Measurements from ENCODE around the gene FLNC. TPM values are rescaled to one million over a fixed set of nuclear protein-coding genes. Genes with fewer than 3 reads are reported as not detected.

The FLNC gene
- total RNA-seq, 3 donors from 2014 or later, result 6.9 to 267 (median 15.0) TPM

DNA sequence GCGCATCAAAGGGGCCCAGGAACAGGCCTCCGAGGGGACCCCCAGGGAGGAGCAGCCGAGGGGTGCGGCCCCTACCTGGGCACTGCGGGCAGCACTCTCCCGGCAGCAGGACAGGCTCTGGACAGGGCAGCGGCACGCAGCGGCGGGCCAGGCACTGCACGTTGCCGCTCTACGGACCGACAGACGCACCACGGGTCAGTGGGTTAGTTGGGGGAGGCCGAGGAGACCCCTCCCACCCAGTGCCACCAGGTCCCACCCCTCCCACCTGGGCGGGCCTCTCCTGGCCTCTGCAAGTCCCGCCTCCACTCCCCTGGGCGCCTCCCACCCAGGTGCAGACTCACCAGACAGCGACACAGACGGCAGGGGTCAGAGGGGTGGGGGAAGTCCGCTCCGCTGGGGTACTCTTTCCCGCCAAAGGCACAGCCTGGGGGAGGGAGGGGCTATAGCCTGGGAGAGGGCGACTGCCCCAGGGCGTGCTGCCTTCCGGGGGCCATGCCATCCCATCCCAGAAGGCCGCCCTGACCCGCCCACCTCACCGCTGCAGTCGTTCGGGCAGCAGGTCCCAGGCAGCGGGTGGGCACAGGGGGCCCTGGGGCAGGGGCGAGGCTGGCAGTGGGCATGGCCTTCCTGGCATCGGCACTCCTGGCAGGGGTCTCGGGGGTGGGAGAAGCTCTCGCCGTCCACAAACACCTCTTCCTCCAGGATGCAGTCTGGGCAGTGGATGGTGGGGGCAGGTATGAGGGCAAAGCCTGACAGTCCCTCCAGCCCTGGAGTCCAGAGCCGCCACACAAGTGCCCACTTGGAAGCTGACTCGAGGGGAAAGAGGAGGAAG is 61.1 kb downstream of the FLNC start:
- Histone ChIP-seq H3K36me3 (ENCODE audit: low read depth) (no peaks in the 10 kb centered on the region), H3K9me3 (no peaks in the 10 kb centered on the region), H3K4me1 (ENCODE audit: low read depth) (no peaks in the 10 kb centered on the region), H3K4me3 (no peak overlapping the region)
- ATAC-seq (peak; percentile 43), DNase-seq (peak in 1 of 3 donors; percentile 58)
- TF ChIP-seq, protein P1, sequence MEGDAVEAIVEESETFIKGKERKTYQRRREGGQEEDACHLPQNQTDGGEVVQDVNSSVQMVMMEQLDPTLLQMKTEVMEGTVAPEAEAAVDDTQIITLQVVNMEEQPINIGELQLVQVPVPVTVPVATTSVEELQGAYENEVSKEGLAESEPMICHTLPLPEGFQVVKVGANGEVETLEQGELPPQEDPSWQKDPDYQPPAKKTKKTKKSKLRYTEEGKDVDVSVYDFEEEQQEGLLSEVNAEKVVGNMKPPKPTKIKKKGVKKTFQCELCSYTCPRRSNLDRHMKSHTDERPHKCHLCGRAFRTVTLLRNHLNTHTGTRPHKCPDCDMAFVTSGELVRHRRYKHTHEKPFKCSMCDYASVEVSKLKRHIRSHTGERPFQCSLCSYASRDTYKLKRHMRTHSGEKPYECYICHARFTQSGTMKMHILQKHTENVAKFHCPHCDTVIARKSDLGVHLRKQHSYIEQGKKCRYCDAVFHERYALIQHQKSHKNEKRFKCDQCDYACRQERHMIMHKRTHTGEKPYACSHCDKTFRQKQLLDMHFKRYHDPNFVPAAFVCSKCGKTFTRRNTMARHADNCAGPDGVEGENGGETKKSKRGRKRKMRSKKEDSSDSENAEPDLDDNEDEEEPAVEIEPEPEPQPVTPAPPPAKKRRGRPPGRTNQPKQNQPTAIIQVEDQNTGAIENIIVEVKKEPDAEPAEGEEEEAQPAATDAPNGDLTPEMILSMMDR (IDR thresholded peaks at IDR 0.05), result no peak
- intact Hi-C loops (cut with DNase I, micrococcal nuclease), result no loop called here

DNA sequence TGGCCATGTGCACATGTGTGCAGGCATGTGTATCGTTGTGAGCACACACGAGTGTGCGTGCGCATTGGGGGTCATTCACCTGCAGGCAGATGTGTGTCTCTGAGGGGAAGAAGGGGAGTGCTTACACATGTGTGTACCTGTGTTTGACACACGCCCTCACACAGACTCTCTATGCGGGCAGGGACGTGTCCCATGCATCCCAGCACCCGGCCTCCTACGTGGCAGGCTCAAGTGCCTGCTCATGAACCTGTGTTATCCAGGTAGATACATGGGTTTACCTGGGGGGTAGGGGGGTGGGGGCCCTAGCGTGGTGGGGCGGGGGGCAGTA is 61.7 kb downstream of the FLNC start:
- Histone ChIP-seq H3K9me3 (no peaks in the 10 kb centered on the region), H3K4me1 (ENCODE audit: low read depth) (no peaks in the 10 kb centered on the region), H3K4me3 (no peak overlapping the region), H3K36me3 (ENCODE audit: low read depth) (no peaks in the 10 kb centered on the region)
- no peak for ATAC-seq
- TF ChIP-seq, protein P1 (IDR thresholded peaks at IDR 0.05), result no peak
- DNase-seq, result no peak
- intact Hi-C loops (cut with DNase I, micrococcal nuclease), result no loop called here

DNA sequence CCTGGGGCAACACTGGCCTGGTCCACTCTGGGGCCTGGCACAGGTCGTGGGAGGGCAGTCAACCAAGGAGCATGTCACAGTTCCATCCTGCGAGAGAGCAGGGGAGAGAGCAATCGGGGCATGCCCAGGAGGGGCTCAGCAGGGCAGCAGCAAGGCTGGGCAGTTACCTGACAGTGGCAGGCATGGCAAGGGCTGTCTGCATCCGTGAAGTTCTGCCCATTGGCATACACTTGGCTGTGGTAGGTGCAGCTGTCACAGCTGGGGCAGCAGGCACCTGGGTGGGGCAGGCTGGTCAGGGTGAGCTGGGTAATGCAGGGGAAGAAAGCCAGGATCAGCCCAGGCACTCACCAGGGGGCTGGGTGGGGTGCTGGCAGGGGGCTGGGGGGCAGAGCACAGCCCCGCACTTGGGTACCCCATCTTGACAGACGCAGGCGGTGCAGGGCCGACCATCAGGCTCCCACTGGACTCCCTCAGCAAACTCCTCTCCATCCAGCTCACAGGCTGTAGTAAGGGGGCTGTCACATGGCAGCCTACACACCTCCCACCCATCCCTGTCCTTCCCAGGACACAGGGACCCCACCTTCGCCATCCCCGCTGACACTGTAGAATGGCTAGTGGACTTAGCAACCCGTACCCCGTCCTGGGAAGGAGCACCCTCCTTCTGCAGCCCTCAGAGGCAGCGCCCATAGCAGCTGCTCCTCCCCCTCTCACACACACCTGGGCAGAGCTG is 62.5 kb downstream of the FLNC start:
- DNase-seq, result peak in 1 of 3 donors; percentile 48

GRCh38 chr7:128893251-128894100 is 63.3 kb downstream of the FLNC start:
- Histone ChIP-seq H3K9me3 (no peaks in the 10 kb centered on the region), H3K4me1 (ENCODE audit: low read depth) (no peaks in the 10 kb centered on the region), H3K4me3 (no peak overlapping the region), H3K36me3 (ENCODE audit: low read depth) (no peaks in the 10 kb centered on the region)
- ATAC-seq (peak; percentile 66), DNase-seq (peak in 1 of 3 donors; percentile 54)
- intact Hi-C loops (cut with DNase I, micrococcal nuclease), result no loop called here
- TF ChIP-seq, protein P1 (IDR thresholded peaks at IDR 0.05), result no peak

More for the DNA sequence above, 62.5 kb downstream of the FLNC start:
- Histone ChIP-seq H3K4me1 (ENCODE audit: low read depth) (no peaks in the 10 kb centered on the region), H3K4me3 (no peak overlapping the region), H3K36me3 (ENCODE audit: low read depth) (no peaks in the 10 kb centered on the region), H3K9me3 (no peaks in the 10 kb centered on the region)
- intact Hi-C loops (cut with DNase I, micrococcal nuclease), result no loop called here
- peak; percentile 66 for ATAC-seq
- TF ChIP-seq, protein P1 (IDR thresholded peaks at IDR 0.05), result no peak

GRCh38 chr7:128894101-128894440 is 63.9 kb downstream of the FLNC start:
- DNase-seq (no peak), ATAC-seq (no peak)
- intact Hi-C loops (cut with DNase I, micrococcal nuclease), result no loop called here
- Histone ChIP-seq H3K4me3 (no peak overlapping the region), H3K9me3 (no peaks in the 10 kb centered on the region), H3K4me1 (ENCODE audit: low read depth) (no peaks in the 10 kb centered on the region), H3K36me3 (ENCODE audit: low read depth) (no peaks in the 10 kb centered on the region)
- TF ChIP-seq, protein P1 (IDR thresholded peaks at IDR 0.05), result no peak
